B cell (primary cell): ENCODE data around the gene LURAP1L.

Experiments
- CTCF ChIP-seq: fragments of 200-600 bp; IDR thresholded peaks from one replicate; pipeline ENCODE4 v1.8.0; 2022; ENCODE audit warnings: antibody characterized with exemption, mild to moderate bottlenecking
- EZH2 ChIP-seq: IDR thresholded peaks from 2 replicates; pipeline ENCODE4 v1.6.1; 2012; ENCODE audit warnings: borderline replicate concordance, low read depth, mild to moderate bottlenecking, moderate library complexity, low read length; ENCODE audit not compliant: insufficient read depth, poor library complexity, severe bottlenecking

GRCh38 chr9:12774861-12775678 lies at the start of gene LURAP1L:
- no peak for TF ChIP-seq CTCF
- no peak for TF ChIP-seq EZH2
